Adrenal gland (tissue), 12 donors: Measurements from ENCODE around the gene TBCB. TPM values are rescaled to one million over a fixed set of nuclear protein-coding genes. Genes with fewer than 3 reads are reported as not detected.
A peak's percentile ranks its signal among the peaks of the same experiment; 100 is the strongest.
"Not testable (repeated sequence)": the region's sequence is repeated elsewhere in the genome, so short reads cannot be mapped to it uniquely, and the experiment has no call there.

Source experiments
- DNase-seq, 7 donors: peaks; one replicate each; pipeline ENCODE4 v3.0.0-alpha.2; 2019 to 2020
- H3K27ac ChIP-seq, 5 donors: fragments of 200-600 bp; sonication (generic) in 4 of 5; 1 replicate in 3 of 5; 2 replicates in 2 of 5; pipeline versions ENCODE4 v1.5.1 to v1.8.0; 2016 to 2020; ENCODE audit warnings: mild to moderate bottlenecking in 1 of 5
- H3K27me3 ChIP-seq: fragments of 200-600 bp; 2 replicates; pipeline ENCODE4 v1.8.0; 2021
- H3K36me3 ChIP-seq, 2 donors: fragments of 200-600 bp; replicated peaks in 1 of 2; 1 replicate in 1 of 2; 2 replicates in 1 of 2; pipeline versions ENCODE4 v1.5.1 to v1.8.0; 2018 to 2022
- H3K4me1 ChIP-seq, 2 donors: fragments of 200-600 bp; replicated peaks in 1 of 2; 1 replicate in 1 of 2; 2 replicates in 1 of 2; pipeline versions ENCODE4 v1.5.1 to v1.8.0; 2018 to 2021
- H3K4me3 ChIP-seq, 4 donors: fragments of 200-600 bp; sonication (generic) in 3 of 4; one replicate each; pipeline ENCODE4 v1.5.1; 2016 to 2018
- H3K9me3 ChIP-seq, 3 donors: fragments of 200-600 bp; sonication (generic) in 1 of 3; replicated peaks in 1 of 3; 1 replicate in 2 of 3; 2 replicates in 1 of 3; pipeline versions ENCODE4 v1.5.1 to v1.8.0; 2016 to 2021
- CTCF ChIP-seq, 6 experiments: fragments of 450-650 bp in 4 of 6; fragments of 200-600 bp in 2 of 6; sonication (generic) in 1 of 6; IDR thresholded peaks; 1 replicate in 5 of 6; 2 replicates in 1 of 6; pipeline versions ENCODE4 v1.5.1 to v1.8.0; 2016 to 2021; ENCODE audit warnings: antibody characterized with exemption in 6 of 6, mild to moderate bottlenecking in 2 of 6, moderate library complexity in 1 of 6
- POLR2A ChIP-seq, 2 donors: fragments of 450-650 bp; IDR thresholded peaks; one replicate each; pipeline ENCODE4 v1.6.1; 2017; ENCODE audit warnings: antibody characterized with exemption in 2 of 2, mild to moderate bottlenecking in 2 of 2, moderate library complexity in 1 of 2
- WGBS, 4 donors: extraction: QIAGEN DNeasy Blood & Tissue Kit in 2 of 4; methylation state at CpG; one replicate each; pipeline versions ENCODE4 v1.1.5 to v1.1.7; 2013 to 2017; 5-methylcytosine and 5-hydroxymethylcytosine counted together
- intact Hi-C, 2 donors: fragments of 100-400 bp; cut with DNase I; formaldehyde crosslinking; loops; one replicate each; pipeline versions ENCODE4 v1.14.1 to v1.15.0; 2022 to 2023
- polyA plus RNA-seq, 3 donors: library from polyadenylated mRNA; stranded (reverse); fragments of 200-250 nt in 2 of 3; fragments of 350-450 nt in 1 of 3; fragmentation: Illumina TruSeq in 1 of 3; extraction: RNeasy Lipid Tissue Mini Kit (QIAGEN cat#74804) in 1 of 3; gene quantifications; one replicate each; pipeline ENCODE4 v1.2.3, GENCODE V29; 2013 to 2014
- total RNA-seq, 9 donors: library from RNA; depleted of rRNA in 4 of 9; stranded (reverse); fragments of >200 nt in 4 of 9; fragments of 120-200 nt in 1 of 9; fragmentation: NEBNext Ultra II Directional in 1 of 9; extraction: Animal tissue kit (Norgen Biotek cat#: 25700) in 1 of 9; gene quantifications; one replicate each; pipeline versions ENCODE4 v1.1.0 to v1.2.4, GENCODE V29; 2013 to 2023
- donor health status: healthy with polysubstance abuse.
- donor health status: Bipolar disorder and iron deficiency.
- donor health status: DM: yes; HTN: yes; CAD: no.
- donor health status: DM: no; HTN: no; CAD: no.
- donor health status: DM: no; HTN: no; CAD: no.
- donor health status: DM: yes; HTN: yes; CAD: no.

Gene TBCB
- total and polyA plus RNA-seq, 12 donors = 88.8 to 233 (median 140) TPM

- TF ChIP-seq POLR2A (IDR thresholded peaks at IDR 0.05) (no peak), CTCF (IDR thresholded peaks at IDR 0.05) (no peak)
- H3K4me3 ChIP-seq = peak overlapping the region in 2 of 4 donors; percentile 21 to 42
- H3K36me3 ChIP-seq = peaks cover 0 to 25% of the 10 kb centered on the region in 2 donors
- H3K27ac ChIP-seq = peak overlapping the region; percentile 77 to 92 (median 84)
- peaks cover 0 to 17% of the 10 kb centered on the region in 2 donors for H3K4me1 ChIP-seq
- intact Hi-C loops = loop anchor here in 1 of 2 donors (5.0 kb wide), 1 partner anchor 44 kb away; no protein-coding TSS in a partner anchor
- WGBS, 4 donors = 5 to 13% (median 6%) methylated on average over 8 to 10 of the region's 10 CpGs
- H3K27me3 ChIP-seq = no peaks in the 10 kb centered on the region
- no peaks in the 10 kb centered on the region for H3K9me3 ChIP-seq
- DNase-seq = no peak
Observed at GRCh38 chr19:36128392-36128736, 13.1 kb downstream of the TBCB start.

- H3K9me3 ChIP-seq, H3K36me3 ChIP-seq, H3K4me3 ChIP-seq, intact Hi-C loops, H3K27ac ChIP-seq, H3K27me3 ChIP-seq: not testable (repeated sequence)
- peak in 2 of 7 donors; percentile 33 to 54 for DNase-seq
- 59 to 66% (median 65%) methylated on average over 6 of the region's 6 CpGs for WGBS, 4 donors
- H3K4me1 ChIP-seq = peaks cover under 1 to 17% of the 10 kb centered on the region in 2 donors
Observed at GRCh38 chr19:36131221-36131620, 16.0 kb downstream of the TBCB start.

- H3K36me3 ChIP-seq, H3K27me3 ChIP-seq, intact Hi-C loops, DNase-seq, H3K4me3 ChIP-seq, H3K27ac ChIP-seq, H3K9me3 ChIP-seq: not testable (repeated sequence)
- H3K4me1 ChIP-seq = peaks cover 8 to 13% of the 10 kb centered on the region in 2 donors
- WGBS, 4 donors = 85 to 100% (median 91%) methylated on average over 3 to 4 of the region's 4 CpGs
Observed at GRCh38 chr19:36134867-36135266, 19.6 kb downstream of the TBCB start.

GRCh38 chr19:36136964-36137686 is 21.9 kb downstream of the TBCB start:
- Histone ChIP-seq H3K4me1 (peaks cover 16 to 21% of the 10 kb centered on the region in 2 donors), H3K9me3 (no peaks in the 10 kb centered on the region), H3K4me3 (no peak overlapping the region), H3K36me3 (peaks cover 0 to 5% of the 10 kb centered on the region in 2 donors), H3K27ac (peak overlapping the region; percentile 41 to 84 (median 68)), H3K27me3 (no peaks in the 10 kb centered on the region)
- intact Hi-C loops = no loop called here
- 40 to 50% (median 46%) methylated on average over 12 of the region's 12 CpGs for WGBS, 4 donors
- TF ChIP-seq CTCF (IDR thresholded peaks at IDR 0.05) (no peak), POLR2A (IDR thresholded peaks at IDR 0.05) (peak in 1 of 2 donors; percentile 82)
- peak; percentile 84 to 96 (median 94) for DNase-seq

GRCh38 chr19:36139120-36139472 is 23.8 kb downstream of the TBCB start:
- Histone ChIP-seq H3K27ac (peak overlapping the region; percentile 96 to 99 (median 99)), H3K9me3 (no peaks in the 10 kb centered on the region), H3K27me3 (no peaks in the 10 kb centered on the region), H3K4me3 (peak overlapping the region in 2 of 4 donors; percentile 71 to 94), H3K36me3 (peaks cover 0 to 24% of the 10 kb centered on the region in 2 donors), H3K4me1 (peaks cover 16 to 21% of the 10 kb centered on the region in 2 donors)
- intact Hi-C loops = no loop called here
- 57 to 63% (median 60%) methylated on average over 7 of the region's 7 CpGs for WGBS, 4 donors
- TF ChIP-seq CTCF (IDR thresholded peaks at IDR 0.05) (no peak), POLR2A (IDR thresholded peaks at IDR 0.05) (no peak)
- DNase-seq = no peak
